ENCODE data around the gene HPS4.

The HPS4 gene

GRCh38 chr22:26406118-26406517 is 77.5 kb downstream of the HPS4 start:
- no peak overlapping the region for H3K27ac Mint-ChIP-seq
- peaks cover 17% of the 10 kb centered on the region for H3K4me1 Mint-ChIP-seq
- no peak overlapping the region for H3K4me3 Mint-ChIP-seq
- H3K27me3 Mint-ChIP-seq (ENCODE audit: low read depth) = peaks cover 27% of the 10 kb centered on the region
- H3K9me3 Mint-ChIP-seq = no peaks in the 10 kb centered on the region
- no peak for TF ChIP-seq CTCF (IDR thresholded peaks at IDR 0.05; ENCODE audit: unreplicated experiment in 3 of 3)
- H3K36me3 Mint-ChIP-seq (ENCODE audit: low read depth) = no peaks in the 10 kb centered on the region

GRCh38 chr22:26404851-26405421 is 78.6 kb downstream of the HPS4 start:
- no peak overlapping the region for H3K27ac Mint-ChIP-seq
- no peak for TF ChIP-seq CTCF (IDR thresholded peaks at IDR 0.05; ENCODE audit: unreplicated experiment in 3 of 3)

GRCh38 chr22:26401726-26402125 is 81.9 kb downstream of the HPS4 start:
- no peak overlapping the region for H3K4me3 Mint-ChIP-seq
- peaks cover 19% of the 10 kb centered on the region for H3K27me3 Mint-ChIP-seq (ENCODE audit: low read depth)
- H3K36me3 Mint-ChIP-seq (ENCODE audit: low read depth) = no peaks in the 10 kb centered on the region
- H3K27ac Mint-ChIP-seq = no peak overlapping the region
- no peaks in the 10 kb centered on the region for H3K9me3 Mint-ChIP-seq
- H3K4me1 Mint-ChIP-seq = peaks cover 11% of the 10 kb centered on the region
- TF ChIP-seq CTCF (IDR thresholded peaks at IDR 0.05; ENCODE audit: unreplicated experiment in 3 of 3) = no peak

More at GRCh38 chr22:26404851-26405421, 78.6 kb downstream of the HPS4 start:
- Mint-ChIP-seq H3K36me3 (ENCODE audit: low read depth) (no peaks in the 10 kb centered on the region), H3K4me1 (peaks cover 14% of the 10 kb centered on the region), H3K9me3 (no peaks in the 10 kb centered on the region), H3K27me3 (ENCODE audit: low read depth) (peaks cover 27% of the 10 kb centered on the region), H3K4me3 (no peak overlapping the region)

All from nephron (organoid).